Epithelial cell of esophagus (primary cell): ENCODE results near the gene MED15.
"Not testable (repeated sequence)": the region's sequence is repeated elsewhere in the genome, so short reads cannot be mapped to it uniquely, and the experiment has no call there.

Experiments
- DNase-seq: peaks from one replicate; pipeline ENCODE4 v3.0.0; 2010; ENCODE audit warnings: low read depth
- H3K4me3 ChIP-seq: 2 replicates; pipeline ENCODE4 v1.5.1; 2011; ENCODE audit warnings: mild to moderate bottlenecking, low read length, control low read depth
- TF ChIP-seq, protein P1 (sequence below): IDR thresholded peaks from 2 replicates; pipeline ENCODE4 v1.5.1; 2011; ENCODE audit warnings: low read depth, mild to moderate bottlenecking, low read length, control low read depth, inconsistent platforms; ENCODE audit not compliant: insufficient read depth; ENCODE audit errors: missing control alignments

MED15 gene

DNA sequence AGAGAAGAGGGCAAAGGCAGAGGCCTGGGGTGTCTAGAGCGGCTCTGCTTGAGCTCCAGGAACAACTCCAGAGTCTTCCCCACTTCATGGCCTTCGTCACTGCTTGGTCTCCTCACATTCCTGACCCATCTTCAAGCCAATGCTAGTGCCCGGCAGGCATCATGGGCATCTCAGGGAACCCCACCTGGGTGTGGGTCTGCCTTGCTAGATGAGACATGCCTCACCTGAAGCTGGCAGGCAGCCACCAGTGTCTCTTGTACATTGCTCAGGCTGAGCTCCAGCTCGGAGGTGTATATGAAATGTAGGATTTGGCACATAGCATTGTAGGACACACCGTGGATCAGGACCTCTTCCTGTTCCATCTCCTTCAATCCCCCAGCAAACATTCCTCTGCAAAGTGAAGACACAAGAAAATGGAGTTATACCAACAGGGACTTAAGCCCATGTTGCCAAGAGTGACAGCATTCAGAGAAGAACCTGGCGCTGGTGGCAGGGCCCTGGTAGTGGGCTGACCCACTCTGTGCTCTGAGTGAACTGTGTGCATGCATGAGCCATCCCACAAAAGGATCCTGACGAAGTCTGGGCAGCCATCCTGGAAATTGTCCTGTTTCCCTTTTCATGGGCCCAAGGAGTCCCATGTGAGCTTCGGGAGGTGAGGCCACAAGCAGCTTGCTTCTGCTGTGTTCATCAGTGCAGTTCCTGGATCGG is 36.1 kb upstream of the MED15 start:
- DNase-seq, result peak; percentile 16
- TF ChIP-seq, protein P1, sequence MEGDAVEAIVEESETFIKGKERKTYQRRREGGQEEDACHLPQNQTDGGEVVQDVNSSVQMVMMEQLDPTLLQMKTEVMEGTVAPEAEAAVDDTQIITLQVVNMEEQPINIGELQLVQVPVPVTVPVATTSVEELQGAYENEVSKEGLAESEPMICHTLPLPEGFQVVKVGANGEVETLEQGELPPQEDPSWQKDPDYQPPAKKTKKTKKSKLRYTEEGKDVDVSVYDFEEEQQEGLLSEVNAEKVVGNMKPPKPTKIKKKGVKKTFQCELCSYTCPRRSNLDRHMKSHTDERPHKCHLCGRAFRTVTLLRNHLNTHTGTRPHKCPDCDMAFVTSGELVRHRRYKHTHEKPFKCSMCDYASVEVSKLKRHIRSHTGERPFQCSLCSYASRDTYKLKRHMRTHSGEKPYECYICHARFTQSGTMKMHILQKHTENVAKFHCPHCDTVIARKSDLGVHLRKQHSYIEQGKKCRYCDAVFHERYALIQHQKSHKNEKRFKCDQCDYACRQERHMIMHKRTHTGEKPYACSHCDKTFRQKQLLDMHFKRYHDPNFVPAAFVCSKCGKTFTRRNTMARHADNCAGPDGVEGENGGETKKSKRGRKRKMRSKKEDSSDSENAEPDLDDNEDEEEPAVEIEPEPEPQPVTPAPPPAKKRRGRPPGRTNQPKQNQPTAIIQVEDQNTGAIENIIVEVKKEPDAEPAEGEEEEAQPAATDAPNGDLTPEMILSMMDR, result no peak
- H3K4me3 ChIP-seq, result no peak overlapping the region

DNA sequence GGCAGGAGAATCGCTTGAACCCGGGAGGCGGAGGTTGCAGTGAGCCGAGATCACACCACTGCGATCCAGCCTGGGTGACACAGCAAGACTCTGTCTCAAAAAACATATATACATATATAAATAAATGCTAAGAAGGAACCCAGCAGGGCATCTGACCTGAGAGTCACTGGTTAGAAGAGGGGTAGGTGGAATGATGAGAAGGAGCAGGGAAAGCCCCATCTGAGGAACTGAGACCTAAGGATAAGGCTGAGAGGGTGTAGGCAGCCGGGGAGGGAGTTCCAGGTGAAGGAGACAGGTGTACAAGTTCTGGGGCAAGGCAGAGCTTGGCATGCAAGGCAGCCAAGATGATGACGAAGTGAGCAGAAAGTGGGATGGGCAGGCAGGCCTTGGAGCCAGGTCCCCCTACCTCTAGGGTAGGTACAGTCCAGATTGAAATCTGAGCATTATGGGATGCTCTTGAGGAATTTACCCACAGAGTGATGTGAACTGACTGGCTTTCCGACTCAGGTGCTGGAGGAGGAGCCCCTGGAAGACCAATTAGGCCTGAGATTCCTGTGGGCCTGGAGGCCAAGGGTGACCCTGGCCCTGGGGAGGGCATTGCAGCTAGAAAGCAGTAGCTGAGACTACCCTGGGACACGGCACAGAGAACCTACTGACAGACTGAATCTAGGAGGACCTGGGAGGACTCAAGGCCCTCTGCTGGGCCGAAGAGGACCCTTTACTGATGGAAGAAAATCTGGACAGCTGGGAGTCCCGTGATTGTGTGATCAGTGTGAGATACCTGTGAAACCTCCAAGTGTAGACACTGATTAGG is 34.6 kb upstream of the MED15 start:
- no peak overlapping the region for H3K4me3 ChIP-seq
- TF ChIP-seq, protein P1, result no peak
- DNase-seq, result no peak

DNA sequence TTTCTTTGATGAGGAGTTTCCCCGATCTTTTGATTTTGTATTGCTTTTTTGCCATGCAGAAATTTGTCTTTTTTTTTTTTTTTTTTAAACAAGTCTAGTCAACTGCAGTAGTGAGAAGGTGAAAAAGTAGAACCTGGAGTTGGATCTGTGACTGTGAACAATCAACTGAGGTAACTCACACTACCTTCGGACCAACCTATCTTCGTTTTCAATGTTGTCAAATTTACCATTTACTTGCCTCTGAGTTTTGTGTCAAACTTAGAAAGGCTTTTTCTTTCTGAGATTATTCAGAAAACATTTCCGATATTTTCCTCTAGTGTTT is 32.3 kb upstream of the MED15 start:
- no peak overlapping the region for H3K4me3 ChIP-seq
- no peak for DNase-seq
- TF ChIP-seq, protein P1, result no peak

DNA sequence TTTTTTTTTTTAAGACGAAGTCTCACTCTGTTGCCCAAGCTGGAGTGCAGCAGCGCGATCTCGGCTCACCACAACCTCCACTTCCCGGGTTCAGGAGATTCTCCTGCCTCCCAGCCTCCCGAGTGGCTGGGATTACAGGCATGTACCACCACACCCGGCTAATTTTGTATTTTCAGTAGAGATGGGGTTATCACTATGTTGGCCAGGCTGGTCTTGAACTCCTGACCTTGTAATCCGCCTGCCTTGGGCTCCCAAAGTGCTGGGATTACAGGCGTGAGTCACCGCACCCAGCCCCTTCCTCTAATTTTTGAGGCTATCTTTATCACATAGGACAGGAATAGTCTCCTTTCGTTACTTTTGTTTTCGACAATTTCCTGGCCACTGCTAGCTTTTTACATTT is 31.8 kb upstream of the MED15 start:
- not testable (repeated sequence) for H3K4me3 ChIP-seq, DNase-seq

DNA sequence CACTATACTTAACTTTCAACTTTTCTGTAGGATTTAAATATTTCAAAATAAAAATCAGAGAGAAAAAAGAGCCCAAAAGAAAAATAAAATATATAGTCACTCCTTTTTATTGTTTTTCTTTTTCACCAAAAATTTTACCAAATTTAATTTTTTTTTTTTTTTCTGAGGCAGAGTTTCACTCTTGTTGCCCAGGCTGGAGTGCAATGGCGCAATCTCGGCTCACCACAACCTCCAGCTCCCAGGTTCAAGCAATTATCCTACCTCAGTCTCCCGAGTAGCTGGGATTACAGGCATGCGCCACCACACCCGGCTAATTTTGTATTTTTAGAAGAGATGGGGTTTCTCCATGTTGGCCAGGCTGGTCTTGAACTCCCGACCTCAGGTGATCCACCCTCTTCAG is 29.4 kb upstream of the MED15 start:
- DNase-seq, H3K4me3 ChIP-seq: not testable (repeated sequence)

DNA sequence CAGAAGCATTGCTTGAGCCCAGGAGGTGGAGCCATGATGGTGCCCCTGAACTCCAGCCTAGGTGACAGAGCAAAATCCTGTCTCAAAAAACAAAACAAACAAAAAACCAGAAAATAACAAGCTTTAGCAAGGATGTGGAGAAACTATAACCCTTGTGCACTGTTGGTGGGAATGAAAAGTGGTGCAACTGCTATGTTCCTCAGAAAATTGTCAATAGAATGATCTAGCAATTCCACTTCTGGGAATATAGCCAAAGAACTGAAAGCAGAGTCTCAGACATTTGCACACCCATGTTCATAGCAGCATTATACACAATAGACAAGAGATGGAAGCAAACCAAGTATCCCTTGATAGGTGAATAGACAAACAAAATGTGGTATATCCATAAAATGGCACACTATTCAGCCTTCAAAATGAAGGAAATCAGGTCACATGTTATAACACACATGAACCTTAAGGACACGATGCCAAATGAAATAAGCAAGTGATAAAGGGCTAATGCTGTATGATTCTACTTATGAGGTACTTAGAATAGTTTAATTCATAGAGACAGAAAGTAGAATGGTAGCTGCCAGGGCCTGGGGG is 27.7 kb upstream of the MED15 start:
- TF ChIP-seq, protein P1, result no peak
- no peak for DNase-seq
- no peak overlapping the region for H3K4me3 ChIP-seq

DNA sequence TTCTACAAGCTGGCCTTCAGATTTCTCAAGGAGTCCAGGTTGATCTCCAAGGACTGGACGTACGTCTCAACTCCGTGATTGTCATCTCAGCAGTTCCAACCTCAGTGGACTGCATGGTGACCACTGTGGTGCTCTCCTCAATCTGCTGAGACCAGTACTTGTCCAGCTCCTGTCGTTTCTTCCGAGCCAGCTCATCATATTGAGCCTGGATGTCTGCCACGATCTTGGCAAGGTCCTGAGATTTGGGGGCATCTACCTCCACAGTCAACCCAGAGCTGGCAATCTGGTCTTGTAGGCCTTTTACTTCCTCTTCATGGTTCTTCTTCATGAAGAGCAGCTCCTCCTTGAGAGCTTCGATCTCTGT is 24.3 kb upstream of the MED15 start:
- not testable (repeated sequence) for DNase-seq, H3K4me3 ChIP-seq

DNA sequence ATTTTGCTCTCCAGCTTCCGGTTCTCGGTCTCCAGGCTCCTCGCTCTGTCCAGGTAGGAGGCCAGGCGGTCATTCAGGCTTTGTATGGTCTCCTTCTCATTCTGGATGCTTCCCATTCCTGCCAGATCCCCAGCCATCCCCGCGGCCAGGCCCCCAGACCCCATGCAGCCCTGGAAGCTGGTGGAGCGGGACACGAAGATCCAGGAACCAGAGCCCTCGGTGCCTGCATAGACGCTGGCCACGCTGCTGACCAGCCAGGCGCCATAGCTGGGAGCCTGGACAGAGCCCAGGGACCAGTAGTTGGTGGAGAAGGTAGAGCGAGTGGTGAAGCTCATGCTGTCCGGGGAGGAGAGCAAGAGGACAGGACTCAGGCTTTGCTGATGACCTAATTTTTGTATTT is 23.6 kb upstream of the MED15 start:
- no peak overlapping the region for H3K4me3 ChIP-seq
- TF ChIP-seq, protein P1, result no peak

More for the DNA sequence above, 23.6 kb upstream of the MED15 start:
- DNase-seq, result no peak
